ENCODE measurements around the gene HNF4A.

HNF4A gene

GRCh38 chr20:44392776-44393607 is 37.5 kb downstream of the HNF4A start:
- DNase-seq (ENCODE audit: low read depth): no peak

- no peak for DNase-seq (ENCODE audit: low read depth)
These were observed 38.3 kb downstream of the HNF4A start for GRCh38 chr20:44393608-44394451.

GRCh38 chr20:44394452-44394701 is 38.9 kb downstream of the HNF4A start:
- no peak for DNase-seq (ENCODE audit: low read depth)

GRCh38 chr20:44394702-44395460 is 39.4 kb downstream of the HNF4A start:
- no peak for DNase-seq (ENCODE audit: low read depth)

GRCh38 chr20:44395461-44396340 is 40.2 kb downstream of the HNF4A start:
- no peak for DNase-seq (ENCODE audit: low read depth)

GRCh38 chr20:44396369-44397130 is 41.1 kb downstream of the HNF4A start:
- no peak for DNase-seq (ENCODE audit: low read depth)

- no peak for DNase-seq (ENCODE audit: low read depth)
These were observed 42.8 kb downstream of the HNF4A start for GRCh38 chr20:44398335-44398734.

GRCh38 chr20:44399446-44399845 is 43.9 kb downstream of the HNF4A start:
- no peak for DNase-seq (ENCODE audit: low read depth)

- DNase-seq (ENCODE audit: low read depth): no peak
These were observed 45.1 kb downstream of the HNF4A start for GRCh38 chr20:44400671-44400969.

GRCh38 chr20:44400970-44401769 is 45.7 kb downstream of the HNF4A start:
- DNase-seq (ENCODE audit: low read depth): no peak

GRCh38 chr20:44401770-44402390 is 46.4 kb downstream of the HNF4A start:
- DNase-seq (ENCODE audit: low read depth): no peak

GRCh38 chr20:44402391-44403193 is 47.1 kb downstream of the HNF4A start:
- no peak for DNase-seq (ENCODE audit: low read depth)

- DNase-seq (ENCODE audit: low read depth): no peak
These were observed 48.0 kb downstream of the HNF4A start for GRCh38 chr20:44403194-44404112.

- DNase-seq (ENCODE audit: low read depth): no peak
These were observed 49.0 kb downstream of the HNF4A start for GRCh38 chr20:44404204-44405181.

- DNase-seq (ENCODE audit: low read depth): no peak
These were observed 49.8 kb downstream of the HNF4A start for GRCh38 chr20:44405257-44405656.

GRCh38 chr20:44405785-44406571 is 50.5 kb downstream of the HNF4A start:
- DNase-seq (ENCODE audit: low read depth): no peak

Measured in activated T-cell treated with anti-CD3 and anti-CD28 coated beads for 24 hours (primary cell).